RWPE2 (cell line): ENCODE measurements around the gene PFN3.
A peak's percentile ranks its signal among the peaks of the same experiment; 100 is the strongest.

Experiments
- ATAC-seq: fragments of 200-7000 bp; cut with Tn5 transposase; 3 replicates; pipeline ENCODE4 v1.9.1; 2021; ENCODE audit warnings: low read depth
- DNase-seq: peaks from one replicate; pipeline ENCODE4 v3.0.0-alpha.2; 2020; ENCODE audit warnings: low spot score
- H3K27ac ChIP-seq: fragments of 450-650 bp; 2 replicates; pipeline ENCODE4 v1.5.1; 2017; ENCODE audit warnings: mild to moderate bottlenecking; ENCODE audit not compliant: poor library complexity, severe bottlenecking
- H3K27me3 ChIP-seq: fragments of 250-450 bp; sonication (Bioruptor Pico); 2 replicates; pipeline ENCODE4 v1.5.1; 2021; ENCODE audit warnings: mild to moderate bottlenecking, moderate library complexity; ENCODE audit not compliant: insufficient read depth, poor library complexity, severe bottlenecking
- H3K36me3 ChIP-seq: fragments of 250-450 bp; sonication (Bioruptor Pico); 2 replicates; pipeline ENCODE4 v1.5.1; 2020; ENCODE audit warnings: low read depth, mild to moderate bottlenecking, moderate library complexity
- H3K4me1 ChIP-seq: fragments of 250-450 bp; sonication (Bioruptor Pico); 2 replicates; pipeline ENCODE4 v1.5.1; 2021; ENCODE audit warnings: mild to moderate bottlenecking, moderate library complexity; ENCODE audit not compliant: insufficient read depth, poor library complexity, severe bottlenecking
- H3K4me3 ChIP-seq: fragments of 250-450 bp; sonication (Bioruptor Pico); 2 replicates; pipeline ENCODE4 v1.5.1; 2021; ENCODE audit warnings: mild to moderate bottlenecking, moderate library complexity; ENCODE audit not compliant: severe bottlenecking
- H3K9me3 ChIP-seq: fragments of 250-450 bp; sonication (Bioruptor Pico); 2 replicates; pipeline ENCODE4 v1.5.1; 2021; ENCODE audit warnings: mild to moderate bottlenecking, moderate library complexity; ENCODE audit not compliant: severe bottlenecking
- TF ChIP-seq, protein P1 (sequence below): fragments of 450-650 bp; IDR thresholded peaks from one replicate; pipeline ENCODE4 v1.5.1; 2017; ENCODE audit warnings: mild to moderate bottlenecking, moderate library complexity; ENCODE audit not compliant: poor library complexity, severe bottlenecking

PFN3 gene

DNA sequence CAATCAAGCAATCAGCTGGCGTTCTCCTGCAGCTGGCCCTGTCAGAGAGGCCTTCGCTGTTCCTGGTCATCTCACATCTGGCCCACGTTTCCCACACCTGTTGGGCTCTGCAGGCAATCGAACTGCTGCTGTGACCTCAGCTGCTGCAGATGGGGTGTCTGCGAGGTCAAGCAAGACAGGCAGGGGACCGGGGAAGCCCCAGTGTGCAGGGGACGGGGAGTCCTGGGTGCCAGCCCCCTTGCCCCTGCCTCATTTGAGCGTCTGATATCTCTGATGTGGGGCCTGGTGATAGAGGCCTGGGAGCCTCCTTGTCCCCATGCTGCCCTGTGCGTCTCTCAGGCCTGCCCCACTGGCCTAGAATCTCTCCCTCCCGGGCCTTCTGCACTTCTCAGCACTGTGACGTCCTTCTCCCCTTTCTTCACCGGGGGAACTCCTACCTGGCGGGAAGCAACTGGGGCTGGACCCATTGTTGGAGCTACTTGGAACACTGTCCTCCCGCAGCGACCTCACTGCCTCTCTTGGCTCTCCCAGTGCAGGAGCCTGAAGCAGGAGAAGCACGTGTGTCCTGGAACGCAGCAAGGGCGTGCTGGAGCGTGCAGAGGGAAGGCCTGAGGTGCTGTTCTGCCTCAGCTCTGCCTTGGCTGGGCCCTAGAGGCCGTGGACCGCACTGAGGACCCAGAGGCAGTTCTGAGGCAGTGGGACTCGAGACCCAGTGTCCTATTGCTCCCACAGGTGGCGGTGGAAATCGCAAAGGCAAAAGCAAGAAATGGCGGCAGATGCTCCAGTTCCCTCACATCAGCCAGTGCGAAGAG, 29.9 kb upstream of the PFN3 start:
- TF ChIP-seq, protein P1, sequence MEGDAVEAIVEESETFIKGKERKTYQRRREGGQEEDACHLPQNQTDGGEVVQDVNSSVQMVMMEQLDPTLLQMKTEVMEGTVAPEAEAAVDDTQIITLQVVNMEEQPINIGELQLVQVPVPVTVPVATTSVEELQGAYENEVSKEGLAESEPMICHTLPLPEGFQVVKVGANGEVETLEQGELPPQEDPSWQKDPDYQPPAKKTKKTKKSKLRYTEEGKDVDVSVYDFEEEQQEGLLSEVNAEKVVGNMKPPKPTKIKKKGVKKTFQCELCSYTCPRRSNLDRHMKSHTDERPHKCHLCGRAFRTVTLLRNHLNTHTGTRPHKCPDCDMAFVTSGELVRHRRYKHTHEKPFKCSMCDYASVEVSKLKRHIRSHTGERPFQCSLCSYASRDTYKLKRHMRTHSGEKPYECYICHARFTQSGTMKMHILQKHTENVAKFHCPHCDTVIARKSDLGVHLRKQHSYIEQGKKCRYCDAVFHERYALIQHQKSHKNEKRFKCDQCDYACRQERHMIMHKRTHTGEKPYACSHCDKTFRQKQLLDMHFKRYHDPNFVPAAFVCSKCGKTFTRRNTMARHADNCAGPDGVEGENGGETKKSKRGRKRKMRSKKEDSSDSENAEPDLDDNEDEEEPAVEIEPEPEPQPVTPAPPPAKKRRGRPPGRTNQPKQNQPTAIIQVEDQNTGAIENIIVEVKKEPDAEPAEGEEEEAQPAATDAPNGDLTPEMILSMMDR = no peak
- Histone ChIP-seq H3K27ac (no peak overlapping the region), H3K4me3 (no peak overlapping the region), H3K4me1 (peaks cover 3% of the 10 kb centered on the region), H3K36me3 (peaks cover 49% of the 10 kb centered on the region), H3K9me3 (no peaks in the 10 kb centered on the region), H3K27me3 (no peaks in the 10 kb centered on the region)
- ATAC-seq = no peak
- no peak for DNase-seq

DNA sequence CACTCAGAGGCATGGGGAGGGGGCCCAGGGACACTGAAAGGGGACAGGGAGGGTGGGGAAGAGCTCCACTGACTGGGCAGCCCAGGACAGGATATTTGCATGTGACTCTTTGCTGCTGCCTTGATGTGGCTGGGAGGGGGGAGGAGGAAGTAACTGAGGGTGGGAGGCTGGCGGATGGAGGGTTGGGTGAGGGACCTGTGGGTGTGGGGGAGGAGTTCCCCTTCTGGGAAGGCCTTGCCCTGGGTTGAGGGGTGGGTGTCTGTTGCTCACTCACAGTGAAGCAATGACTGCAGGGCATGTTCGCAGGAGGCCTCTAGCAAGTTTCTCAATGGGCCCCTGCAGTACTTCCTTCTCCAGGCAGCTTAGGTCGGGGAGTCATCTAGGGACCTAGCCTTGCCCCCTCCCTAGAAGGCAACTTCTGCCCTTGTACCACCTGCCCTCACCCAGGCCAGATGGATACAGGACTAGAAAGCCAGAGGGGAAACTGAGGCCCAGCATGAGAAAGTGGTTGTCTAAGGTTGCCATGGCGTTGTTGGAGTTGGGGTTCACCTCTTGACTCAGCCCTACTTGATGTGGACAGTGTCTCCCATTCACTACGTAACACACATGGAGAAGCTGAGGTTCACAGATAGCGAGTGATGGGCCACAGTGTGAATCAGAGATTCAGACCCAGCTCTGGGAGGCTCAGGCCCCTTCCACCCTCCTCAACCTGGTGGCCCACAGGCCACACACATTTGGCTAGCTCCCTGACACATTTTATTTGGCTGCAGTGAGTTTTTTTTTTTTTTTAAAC, 29.0 kb upstream of the PFN3 start:
- Histone ChIP-seq H3K36me3 (peaks cover 40% of the 10 kb centered on the region), H3K27me3 (no peaks in the 10 kb centered on the region), H3K4me3 (no peak overlapping the region), H3K9me3 (no peaks in the 10 kb centered on the region), H3K27ac (no peak overlapping the region), H3K4me1 (peaks cover 3% of the 10 kb centered on the region)
- TF ChIP-seq, protein P1 = no peak
- ATAC-seq (no peak), DNase-seq (no peak)

DNA sequence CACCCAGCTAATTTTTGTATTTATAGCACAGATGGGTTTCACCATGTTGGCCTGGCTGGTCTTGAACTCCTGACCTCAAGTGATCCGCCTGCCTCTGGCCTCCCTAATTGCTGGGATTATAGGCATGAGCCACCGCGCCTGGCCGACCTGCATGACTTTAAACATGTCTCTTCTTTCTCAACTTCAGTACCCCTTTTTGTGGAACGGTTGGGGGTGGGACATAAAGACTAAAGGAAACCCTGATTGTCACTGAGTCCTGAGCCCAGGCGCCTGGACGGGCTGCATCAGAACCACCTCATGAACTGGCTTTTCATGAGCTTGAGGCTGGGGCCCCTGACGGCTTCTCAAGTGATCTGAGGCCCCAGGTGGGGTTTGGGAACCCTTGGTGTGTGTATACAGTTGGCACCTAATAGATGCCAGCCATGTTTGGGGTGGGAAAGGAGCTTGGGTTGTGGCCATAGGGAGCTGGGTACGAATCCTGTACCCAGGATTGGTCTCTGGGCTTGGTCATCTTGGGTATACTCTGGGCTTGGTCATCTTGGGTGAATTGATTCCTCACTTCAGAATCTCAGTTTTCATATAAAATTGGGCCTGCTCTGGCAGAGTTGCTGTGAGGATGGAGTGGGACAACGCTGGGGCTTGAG, 28.2 kb upstream of the PFN3 start:
- no peak for DNase-seq
- ATAC-seq = no peak
- Histone ChIP-seq H3K36me3 (peaks cover 32% of the 10 kb centered on the region), H3K9me3 (no peaks in the 10 kb centered on the region), H3K4me1 (peaks cover 3% of the 10 kb centered on the region), H3K4me3 (no peak overlapping the region), H3K27ac (no peak overlapping the region), H3K27me3 (no peaks in the 10 kb centered on the region)
- TF ChIP-seq, protein P1 = no peak

DNA sequence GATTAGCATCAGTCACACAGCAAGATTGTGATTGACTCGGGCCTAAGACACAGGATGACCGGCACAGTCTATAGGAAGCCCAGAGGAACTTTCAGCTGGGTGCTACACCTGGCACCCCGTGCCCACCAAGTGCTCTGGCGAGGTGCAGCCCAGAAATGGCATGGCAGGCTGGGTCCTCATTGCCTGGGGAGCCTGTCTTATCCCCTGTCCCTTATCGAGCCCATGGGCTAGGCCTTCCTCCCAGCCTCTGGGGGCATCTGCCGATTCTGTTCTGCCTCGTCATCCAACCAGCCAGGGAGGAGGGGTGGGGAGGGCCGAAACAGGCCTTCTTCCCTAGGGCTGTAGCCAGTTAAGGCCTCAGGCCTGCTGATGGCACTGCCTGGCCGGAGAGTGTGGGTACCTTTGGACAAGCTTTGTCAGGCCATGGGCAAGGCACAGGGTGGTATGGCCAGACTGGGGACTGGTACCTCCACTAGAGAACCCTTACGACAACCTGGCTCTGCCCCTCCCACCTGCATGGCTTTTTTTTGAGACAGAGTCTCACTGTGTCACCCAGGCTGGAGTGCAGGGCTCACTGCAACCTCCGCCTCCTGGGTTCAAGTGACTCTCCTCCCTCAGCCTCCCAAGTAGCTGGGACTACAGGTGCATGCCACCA, 27.6 kb upstream of the PFN3 start:
- Histone ChIP-seq H3K4me1 (peaks cover 3% of the 10 kb centered on the region), H3K27ac (peak overlapping the region; percentile 52), H3K9me3 (no peaks in the 10 kb centered on the region), H3K36me3 (peaks cover 27% of the 10 kb centered on the region), H3K4me3 (no peak overlapping the region), H3K27me3 (no peaks in the 10 kb centered on the region)
- DNase-seq (no peak), ATAC-seq (no peak)
- TF ChIP-seq, protein P1 = no peak
